EH (cell line): Measurements from ENCODE around the gene COMMD1.
"Not testable (repeated sequence)": the region's sequence is repeated elsewhere in the genome, so short reads cannot be mapped to it uniquely, and the experiment has no call there.

Source experiments
- DNase-seq: peaks from one replicate; pipeline ENCODE4 v3.0.0-alpha.2; 2015; ENCODE audit warnings: low read depth

COMMD1 gene

DNA sequence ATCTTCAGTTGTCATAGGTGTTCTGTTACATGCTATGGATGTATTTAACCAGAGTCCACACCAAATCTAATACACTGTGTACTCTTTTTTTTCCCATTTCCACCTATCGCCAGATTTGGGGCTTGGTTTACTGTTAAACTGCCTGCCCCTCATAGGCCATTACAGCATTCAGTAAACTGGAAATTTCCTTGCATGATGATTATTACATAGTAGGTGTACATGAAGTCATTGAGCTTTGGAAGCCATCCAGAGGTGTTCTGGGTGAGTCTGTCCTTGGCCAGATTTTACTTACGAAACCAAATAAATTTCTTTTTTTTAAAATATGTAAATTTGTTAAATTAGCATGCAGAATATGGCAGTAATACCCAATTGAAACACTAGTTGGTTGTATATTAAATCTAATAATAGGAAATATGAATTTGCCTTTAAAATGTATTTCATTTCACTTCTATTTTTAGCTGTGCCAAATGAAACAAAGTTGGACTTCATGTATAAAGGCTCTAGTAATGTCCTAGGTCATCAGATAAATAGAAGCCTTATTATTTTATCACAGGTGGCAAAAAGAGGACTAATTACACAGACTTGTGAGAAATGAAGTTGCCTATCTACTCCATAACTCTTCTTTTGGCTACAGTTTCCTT is 60.7 kb downstream of the COMMD1 start:
- DNase-seq, result no peak

- peak; percentile 20 for DNase-seq
Observed at GRCh38 chr2:61967262-61967661, 61.8 kb downstream of the COMMD1 start.

- no peak for DNase-seq
Observed at GRCh38 chr2:61969376-61969775, 63.9 kb downstream of the COMMD1 start.

DNA sequence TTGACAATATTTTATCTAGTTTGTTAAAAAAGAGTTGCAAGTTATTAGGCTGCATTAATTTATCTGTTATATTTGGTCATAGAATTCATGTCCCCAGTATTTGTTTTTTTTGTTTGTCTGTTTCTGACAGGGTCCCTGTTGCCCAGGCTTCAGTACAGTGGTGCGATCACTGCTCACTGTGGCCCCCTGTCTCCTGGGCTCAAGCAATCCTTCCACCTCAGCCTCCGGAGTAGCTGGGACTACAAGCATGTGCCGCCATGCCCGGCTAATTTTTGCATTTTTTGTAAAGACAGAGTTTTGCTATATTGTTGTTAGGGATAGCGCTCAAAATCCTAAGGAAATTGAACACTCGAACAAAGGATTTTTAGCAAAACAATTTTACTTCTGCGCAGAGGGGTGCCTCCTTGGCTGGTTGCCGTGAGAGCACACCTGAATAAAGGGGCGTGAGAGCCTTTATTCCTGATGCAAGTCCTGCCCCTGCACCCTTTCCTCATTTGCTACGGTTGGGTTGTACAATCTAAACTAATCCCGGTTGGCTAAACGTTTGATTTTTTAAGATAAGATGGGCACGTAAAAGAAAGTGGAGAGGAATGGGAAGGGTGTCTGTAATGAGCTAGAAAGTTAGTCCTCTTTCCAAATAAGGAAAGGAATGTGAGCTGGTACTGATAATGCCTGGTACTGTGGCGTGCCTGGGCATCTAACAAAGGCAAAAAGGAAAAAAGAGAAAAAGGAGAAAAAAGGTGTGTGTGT is 65.5 kb downstream of the COMMD1 start:
- DNase-seq, result no peak

DNA sequence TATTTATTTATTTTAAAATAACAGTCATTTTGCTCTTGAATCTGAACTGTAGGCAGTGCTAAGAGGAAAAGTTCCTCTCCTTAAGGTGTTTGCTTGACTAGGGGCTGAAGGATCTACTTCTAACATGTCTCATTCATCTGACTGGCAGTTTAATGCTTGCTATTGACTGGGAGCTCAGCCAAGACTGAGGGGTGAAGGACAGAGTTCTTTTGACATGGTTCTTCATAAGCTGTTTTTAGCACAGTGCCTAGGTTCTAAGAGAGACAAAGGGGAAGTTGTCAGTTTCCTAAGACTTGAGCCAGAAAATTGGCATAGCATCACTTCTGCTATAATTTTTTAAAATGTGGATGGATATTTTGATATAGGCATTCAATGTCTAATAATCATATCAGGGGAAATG is 73.0 kb downstream of the COMMD1 start:
- DNase-seq, result peak; percentile 30

- no peak for DNase-seq
Observed at GRCh38 chr2:61980758-61981157, 75.3 kb downstream of the COMMD1 start.

- DNase-seq, result no peak
Observed at GRCh38 chr2:61984682-61985081, 79.2 kb downstream of the COMMD1 start.

DNA sequence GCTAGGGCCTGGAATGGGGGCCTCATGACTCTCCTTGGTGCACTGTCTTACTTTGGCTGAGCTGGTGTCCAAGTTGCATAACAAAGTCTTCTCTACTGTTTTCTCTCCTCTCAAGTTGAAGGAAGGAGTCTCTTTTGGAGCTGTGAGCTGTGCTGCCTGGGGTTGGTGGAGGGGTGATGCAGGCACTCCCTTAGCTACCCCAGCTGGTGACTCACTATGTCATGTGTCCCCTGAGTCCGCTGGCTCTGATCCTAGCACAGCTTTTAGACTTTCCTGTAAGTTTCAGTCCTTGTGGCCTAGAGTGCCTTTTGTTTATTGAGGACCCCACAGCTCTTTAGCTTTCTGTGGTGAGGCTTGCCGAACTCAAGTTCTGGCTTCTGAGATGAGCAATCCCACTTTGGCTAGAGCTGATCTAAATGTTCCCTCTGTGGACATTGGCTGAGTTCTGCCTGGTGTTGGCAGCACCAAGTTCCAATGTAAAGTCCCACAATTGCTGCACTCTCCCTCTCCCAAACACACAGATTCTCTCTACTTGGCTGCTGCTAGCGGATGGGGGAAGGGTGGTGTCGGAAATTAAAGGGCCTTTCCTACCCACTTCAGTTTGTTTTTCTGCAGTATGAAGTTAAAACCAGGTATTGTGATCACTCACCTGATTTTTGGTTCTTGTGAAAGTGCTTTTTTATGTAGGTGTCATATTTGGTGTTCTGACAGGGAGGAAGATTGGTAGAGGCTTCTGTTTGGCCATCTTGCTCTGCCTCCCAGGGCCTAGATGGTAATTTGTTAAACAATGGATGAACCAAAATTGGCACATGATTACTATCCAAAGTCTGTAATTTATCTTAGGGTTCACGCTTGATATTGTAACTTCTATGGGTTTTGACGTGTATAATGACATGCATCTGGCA is 83.2 kb downstream of the COMMD1 start:
- peak; percentile 32 for DNase-seq

DNA sequence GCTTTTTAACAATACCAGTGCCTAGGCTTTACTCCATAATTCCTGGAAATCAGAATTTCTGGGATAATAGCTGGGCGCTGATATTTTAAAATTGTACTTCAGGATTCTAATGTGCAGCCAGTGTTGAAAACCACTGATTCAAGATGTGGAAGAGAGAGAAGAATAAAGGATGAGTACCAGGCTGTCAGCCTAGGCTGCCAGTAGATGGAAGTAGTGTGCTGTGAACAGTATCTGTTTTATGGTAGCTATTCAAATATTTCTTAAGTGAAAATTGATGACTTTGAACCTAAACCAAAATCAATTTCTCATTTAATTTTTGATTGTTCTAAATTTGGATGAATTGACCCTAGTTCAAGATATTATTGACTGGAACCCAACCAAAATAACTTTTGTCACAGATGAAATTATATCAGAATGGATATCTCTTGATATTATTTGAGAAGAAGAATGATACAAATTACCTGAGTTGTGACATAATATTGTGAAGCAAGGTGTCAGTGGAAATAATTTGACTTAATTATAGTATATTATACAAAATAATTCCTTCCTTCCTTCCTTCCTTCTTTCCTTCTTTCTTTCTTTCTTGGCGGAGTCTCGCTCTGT is 88.0 kb downstream of the COMMD1 start:
- DNase-seq, result peak; percentile 64

GRCh38 chr2:61994531-61994930 is 89.1 kb downstream of the COMMD1 start:
- DNase-seq, result no peak

- DNase-seq, result no peak
Observed at GRCh38 chr2:61995065-61995464, 89.6 kb downstream of the COMMD1 start.

DNA sequence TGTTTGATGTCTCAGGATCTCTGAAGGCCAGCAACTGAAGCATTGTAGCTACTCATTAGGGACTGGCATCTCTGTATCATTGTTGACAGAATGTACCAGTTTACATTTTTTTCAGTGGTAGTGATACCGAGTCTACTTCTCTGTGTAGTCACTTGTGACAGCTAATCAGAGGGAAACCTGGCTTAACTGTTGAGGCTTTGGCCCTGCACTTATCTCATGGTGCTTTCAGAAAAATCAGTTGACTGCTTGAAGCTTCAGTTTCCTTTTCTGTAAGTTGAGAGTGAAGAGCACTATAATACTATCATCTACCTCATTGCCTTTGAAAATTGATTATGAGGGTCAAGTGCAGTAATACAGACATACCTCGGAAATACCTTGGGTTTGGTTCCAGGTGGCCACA is 90.0 kb downstream of the COMMD1 start:
- DNase-seq, result no peak

GRCh38 chr2:61998426-61998825 is 93.0 kb downstream of the COMMD1 start:
- no peak for DNase-seq

GRCh38 chr2:62000538-62000937 is 95.1 kb downstream of the COMMD1 start:
- no peak for DNase-seq

GRCh38 chr2:62001431-62001830 is 96.0 kb downstream of the COMMD1 start:
- no peak for DNase-seq

- not testable (repeated sequence) for DNase-seq
Observed at GRCh38 chr2:62004428-62004827, 99.0 kb downstream of the COMMD1 start.

GRCh38 chr2:62007555-62007954 is 102.1 kb downstream of the COMMD1 start:
- DNase-seq, result no peak

GRCh38 chr2:62010632-62011256 is 105.3 kb downstream of the COMMD1 start:
- DNase-seq, result no peak

GRCh38 chr2:62013641-62014040 is 108.2 kb downstream of the COMMD1 start:
- no peak for DNase-seq

- peak; percentile 69 for DNase-seq
Observed at GRCh38 chr2:62014102-62014501, 108.6 kb downstream of the COMMD1 start.

DNA sequence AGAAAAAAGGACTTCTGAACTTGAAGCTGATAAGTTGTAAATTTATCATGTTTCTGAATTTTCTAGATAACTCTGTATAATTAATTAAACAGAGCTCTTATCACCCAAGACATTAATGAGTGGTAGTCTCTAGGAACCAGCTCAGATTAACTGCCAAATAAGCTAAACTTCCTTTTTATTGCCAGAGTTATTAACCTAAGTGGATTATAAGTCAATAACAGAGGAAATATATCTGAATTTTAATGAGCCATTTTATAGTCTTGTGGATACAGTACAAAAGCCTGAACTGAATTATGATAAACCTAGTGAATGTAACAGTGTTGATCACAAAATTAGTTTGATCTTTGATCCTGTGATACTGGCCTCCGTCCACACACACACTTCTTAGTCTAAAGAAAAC is 111.5 kb downstream of the COMMD1 start:
- no peak for DNase-seq

DNA sequence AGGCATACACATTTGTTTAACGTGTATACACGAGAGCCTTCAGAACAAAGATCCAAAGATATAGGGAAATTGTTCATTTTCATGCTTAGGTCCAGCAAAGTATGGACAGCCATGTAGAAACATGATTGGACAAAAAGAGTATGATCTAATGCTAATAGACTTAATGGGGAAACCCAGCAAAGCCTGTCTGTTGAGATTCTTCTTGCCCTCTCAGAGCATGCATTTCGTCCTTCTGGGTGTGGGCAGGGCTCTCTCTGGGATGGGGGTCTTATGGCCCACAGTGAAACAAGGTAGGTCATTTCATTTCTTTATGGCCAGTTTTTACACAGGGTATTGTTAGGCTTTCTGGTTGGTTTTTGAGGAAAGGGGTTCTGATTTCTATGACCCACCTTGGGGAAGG is 124.4 kb downstream of the COMMD1 start:
- no peak for DNase-seq
